ENCODE data around the gene GJA4.

DNA sequence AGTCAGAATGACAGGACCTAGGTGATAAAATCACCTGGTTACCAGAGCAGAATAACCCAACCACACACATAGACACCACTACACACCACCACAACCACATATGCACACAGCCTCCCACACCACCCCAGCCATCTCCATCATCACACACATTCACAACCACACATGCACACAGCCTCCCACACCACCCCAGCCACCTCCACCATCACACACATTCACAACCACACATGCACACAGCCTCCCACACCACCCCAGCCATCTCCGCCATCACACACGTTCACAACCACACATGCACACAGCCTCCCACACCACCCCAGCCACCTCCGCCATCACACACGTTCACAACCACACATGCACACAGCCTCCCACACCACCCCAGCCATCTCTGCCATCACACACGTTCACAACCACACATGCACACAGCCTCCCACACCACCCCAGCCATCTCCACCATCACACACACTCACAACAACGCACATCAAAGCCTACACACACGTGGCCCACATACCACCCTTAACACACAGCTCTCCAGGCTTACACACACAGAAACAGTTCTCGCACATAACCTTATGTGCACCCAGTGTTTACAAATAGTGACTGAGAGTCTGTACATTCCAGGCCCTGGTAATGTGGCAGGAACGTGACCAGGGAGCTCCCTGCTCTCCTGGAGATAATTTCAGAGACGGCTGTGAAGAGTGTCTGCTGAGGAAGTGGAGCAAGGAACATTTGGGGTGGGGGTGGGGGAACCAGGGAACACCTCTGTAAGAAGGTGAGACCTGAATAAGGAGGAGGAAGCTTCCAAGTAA lies 15.1 kb upstream of the GJA4 start:
- TF ChIP-seq EZH2 (IDR thresholded peaks at IDR 0.05; ENCODE audit: borderline replicate concordance): no peak
- TF ChIP-seq, protein P1, sequence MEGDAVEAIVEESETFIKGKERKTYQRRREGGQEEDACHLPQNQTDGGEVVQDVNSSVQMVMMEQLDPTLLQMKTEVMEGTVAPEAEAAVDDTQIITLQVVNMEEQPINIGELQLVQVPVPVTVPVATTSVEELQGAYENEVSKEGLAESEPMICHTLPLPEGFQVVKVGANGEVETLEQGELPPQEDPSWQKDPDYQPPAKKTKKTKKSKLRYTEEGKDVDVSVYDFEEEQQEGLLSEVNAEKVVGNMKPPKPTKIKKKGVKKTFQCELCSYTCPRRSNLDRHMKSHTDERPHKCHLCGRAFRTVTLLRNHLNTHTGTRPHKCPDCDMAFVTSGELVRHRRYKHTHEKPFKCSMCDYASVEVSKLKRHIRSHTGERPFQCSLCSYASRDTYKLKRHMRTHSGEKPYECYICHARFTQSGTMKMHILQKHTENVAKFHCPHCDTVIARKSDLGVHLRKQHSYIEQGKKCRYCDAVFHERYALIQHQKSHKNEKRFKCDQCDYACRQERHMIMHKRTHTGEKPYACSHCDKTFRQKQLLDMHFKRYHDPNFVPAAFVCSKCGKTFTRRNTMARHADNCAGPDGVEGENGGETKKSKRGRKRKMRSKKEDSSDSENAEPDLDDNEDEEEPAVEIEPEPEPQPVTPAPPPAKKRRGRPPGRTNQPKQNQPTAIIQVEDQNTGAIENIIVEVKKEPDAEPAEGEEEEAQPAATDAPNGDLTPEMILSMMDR (IDR thresholded peaks at IDR 0.05; ENCODE audit: poor library complexity): no peak
